Cardiac muscle cell (in vitro differentiated cells and primary cell): ENCODE measurements around the gene AFAP1L1. TPM values are rescaled to one million over a fixed set of nuclear protein-coding genes. Genes with fewer than 3 reads are reported as not detected.

Experiments used
- DNase-seq, 2 donors: peaks; one replicate each; pipeline versions ENCODE4 v3.0.0 to v3.0.0-alpha.2; 2010 to 2017; ENCODE audit warnings: low read depth in 1 of 2, low spot score in 1 of 2
- H3K27ac ChIP-seq: fragments of 200-600 bp; sonication (generic); 2 replicates; pipeline ENCODE4 v1.5.1; 2016
- H3K27me3 ChIP-seq: fragments of 200-600 bp; sonication (generic); 2 replicates; pipeline ENCODE4 v1.6.0; 2016; ENCODE audit warnings: control low read depth
- H3K36me3 ChIP-seq: fragments of 200-600 bp; sonication (generic); 2 replicates; pipeline ENCODE4 v1.5.1; 2016; ENCODE audit warnings: control low read depth
- H3K4me1 ChIP-seq: fragments of 200-600 bp; sonication (generic); 2 replicates; pipeline ENCODE4 v1.8.1; 2017; ENCODE audit warnings: low read depth, mild to moderate bottlenecking, mixed run types
- H3K4me3 ChIP-seq: fragments of 200-600 bp; sonication (generic); 2 replicates; pipeline ENCODE4 v1.5.1; 2016; ENCODE audit warnings: mild to moderate bottlenecking
- H3K9me3 ChIP-seq: fragments of 200-600 bp; sonication (generic); 2 replicates; pipeline ENCODE4 v1.5.1; 2017; ENCODE audit warnings: low read depth, mild to moderate bottlenecking, control low read depth
- CTCF ChIP-seq: IDR thresholded peaks from 2 replicates; pipeline ENCODE4 v1.5.1; 2012; ENCODE audit warnings: low read depth, mild to moderate bottlenecking, low read length
- polyA plus RNA-seq: library from polyadenylated mRNA; unstranded; fragments of >200 nt; fragmentation: Nextera tagmentation; extraction: Ambion mirVana; gene quantifications from 2 replicates; pipeline ENCODE4 v1.2.1, GENCODE V29; 2016
- total RNA-seq: library from RNA; depleted of rRNA; stranded (reverse); fragments of >200 nt; gene quantifications from 2 replicates; pipeline ENCODE4 v1.2.3, GENCODE V29; 2016

The AFAP1L1 gene
- total and polyA plus RNA-seq, 2 experiments from 2014 or later, result 24.0 to 39.3 TPM

- Histone ChIP-seq H3K27me3 (no peaks in the 10 kb centered on the region), H3K27ac (no peak overlapping the region), H3K4me1 (peaks cover 11% of the 10 kb centered on the region), H3K36me3 (no peaks in the 10 kb centered on the region), H3K9me3 (no peaks in the 10 kb centered on the region), H3K4me3 (no peak overlapping the region)
- no peak for DNase-seq
- TF ChIP-seq CTCF, result no peak
Measured at GRCh38 chr5:149301744-149302380, 30.2 kb downstream of the AFAP1L1 start.

- Histone ChIP-seq H3K36me3 (no peaks in the 10 kb centered on the region), H3K4me1 (peaks cover 4% of the 10 kb centered on the region), H3K9me3 (no peaks in the 10 kb centered on the region), H3K4me3 (no peak overlapping the region), H3K27me3 (no peaks in the 10 kb centered on the region), H3K27ac (no peak overlapping the region)
- no peak for DNase-seq
- TF ChIP-seq CTCF, result no peak
Measured at GRCh38 chr5:149302641-149303040, 31.0 kb downstream of the AFAP1L1 start.

- TF ChIP-seq CTCF, result no peak
- no peaks in the 10 kb centered on the region for H3K27me3 ChIP-seq
- no peak overlapping the region for H3K27ac ChIP-seq
- DNase-seq, result no peak
- no peaks in the 10 kb centered on the region for H3K36me3 ChIP-seq
- no peaks in the 10 kb centered on the region for H3K4me1 ChIP-seq
- no peak overlapping the region for H3K4me3 ChIP-seq
- H3K9me3 ChIP-seq, result no peaks in the 10 kb centered on the region
Measured at GRCh38 chr5:149303210-149303609, 31.6 kb downstream of the AFAP1L1 start.

- H3K4me1 ChIP-seq, result no peaks in the 10 kb centered on the region
- no peak overlapping the region for H3K27ac ChIP-seq
- no peak for TF ChIP-seq CTCF
- no peaks in the 10 kb centered on the region for H3K9me3 ChIP-seq
- no peaks in the 10 kb centered on the region for H3K27me3 ChIP-seq
- DNase-seq, result no peak
- H3K4me3 ChIP-seq, result no peak overlapping the region
- H3K36me3 ChIP-seq, result no peaks in the 10 kb centered on the region
Measured at GRCh38 chr5:149304195-149305078, 32.8 kb downstream of the AFAP1L1 start.

GRCh38 chr5:149309354-149309753, 37.7 kb downstream of the AFAP1L1 start:
- DNase-seq, result no peak
- no peaks in the 10 kb centered on the region for H3K9me3 ChIP-seq
- TF ChIP-seq CTCF, result no peak
- no peaks in the 10 kb centered on the region for H3K36me3 ChIP-seq
- H3K27me3 ChIP-seq, result no peaks in the 10 kb centered on the region
- no peak overlapping the region for H3K4me3 ChIP-seq
- H3K27ac ChIP-seq, result no peak overlapping the region
- H3K4me1 ChIP-seq, result no peaks in the 10 kb centered on the region
